Measurements from ENCODE around the gene PRR23C. TPM values are rescaled to one million over a fixed set of nuclear protein-coding genes. Genes with fewer than 3 reads are reported as not detected.

PRR23C gene
- polyA plus RNA-seq, 2 of the 4 experiments (the other 2 are of a cell fraction): not detected

- no peak for DNase-seq (ENCODE audit: low read depth in 1 of 2, low spot score in 1 of 2)
- no peak overlapping the region for H3K4me2 ChIP-seq
- ChIA-PET CTCF (no interaction called here), POLR2A (no interaction called here)
- no peak for ATAC-seq
- no peak overlapping the region for H3K4me3 ChIP-seq
- no peak for TF ChIP-seq EHMT2 (IDR thresholded peaks at IDR 0.05; ENCODE audit: low read depth)
- no peak for TF ChIP-seq ELK1 (IDR thresholded peaks at IDR 0.05; ENCODE audit: low read depth, low read length)
- TF ChIP-seq HOXA7 (CRISPR knock-in tag; IDR thresholded peaks at IDR 0.05): no peak
- no peak for TF ChIP-seq GATA3 (IDR thresholded peaks at IDR 0.05; ENCODE audit: borderline replicate concordance)
- TF ChIP-seq TP53 (CRISPR knock-in tag; IDR thresholded peaks at IDR 0.05): no peak
- TF ChIP-seq HDAC2 (IDR thresholded peaks at IDR 0.05): no peak
- TF ChIP-seq CBX8 (IDR thresholded peaks at IDR 0.05): no peak
- no peak for TF ChIP-seq RCOR1 (IDR thresholded peaks at IDR 0.05; ENCODE audit: low read depth, low read length)
- TF ChIP-seq PBX3 (IDR thresholded peaks at IDR 0.05): no peak
- no peak for TF ChIP-seq ZSCAN20 (CRISPR knock-in tag; IDR thresholded peaks at IDR 0.05)
- TF ChIP-seq EP300 (IDR thresholded peaks at IDR 0.05): no peak
- no peak overlapping the region for H3K27ac ChIP-seq
- no peaks in the 10 kb centered on the region for H3K4me1 ChIP-seq
- FAIRE-seq: no peak
- WGBS (ENCODE audit: missing lambda C conversion rate): 92% methylated on average over 33 of the region's 45 CpGs
- H3K9me3 ChIP-seq: no peaks in the 10 kb centered on the region
Observed at GRCh38 chr3:139005356-139005993, 39.2 kb downstream of the PRR23C start.

- H3K4me2 ChIP-seq: no peak overlapping the region
- FAIRE-seq: no peak
- ChIA-PET POLR2A (no interaction called here), CTCF (no interaction called here)
- H3K4me1 ChIP-seq: no peaks in the 10 kb centered on the region
- no peaks in the 10 kb centered on the region for H3K9me3 ChIP-seq
- TF ChIP-seq MAFK (IDR thresholded peaks at IDR 0.05; ENCODE audit: partially characterized antibody) (peak; percentile 71), HEYL (CRISPR knock-in tag; IDR thresholded peaks at IDR 0.05) (no peak)
- no peak for DNase-seq (ENCODE audit: low read depth in 1 of 2, low spot score in 1 of 2)
- H3K4me3 ChIP-seq: no peak overlapping the region
- 0% methylated on average over 1 of the region's 1 CpG for WGBS (ENCODE audit: missing lambda C conversion rate)
- no peak overlapping the region for H3K27ac ChIP-seq
- no peak for ATAC-seq
Observed at GRCh38 chr3:138995706-138996105, 49.0 kb downstream of the PRR23C start.

Other genes with a start within 250 kb of the PRR23C start
- 23.3 TPM in 2 replicates for gene PIK3CB, start 210.0 kb downstream of the PRR23C start, polyA plus RNA-seq (2011; rRNA removed)
- gene PIK3CB, start 210.0 kb downstream of the PRR23C start, polyA plus RNA-seq (2017; fragmentation: RNase III; extraction: RNeasy Plus Mini Kit Qiagen cat#74134 plus additional on column Dnase treatment): 20.7 to 22.0 TPM (median 21.1 TPM) in 3 replicates
- gene FOXL2, start 97.8 kb downstream of the PRR23C start, polyA plus RNA-seq (2011; rRNA removed): 0.90 and 1.2 TPM in 2 replicates
- 2.7 to 3.6 TPM (median 3.1 TPM) in 3 replicates for gene FOXL2, start 97.8 kb downstream of the PRR23C start, polyA plus RNA-seq (2017; fragmentation: RNase III; extraction: RNeasy Plus Mini Kit Qiagen cat#74134 plus additional on column Dnase treatment)
- 2.2 and 2.3 TPM in 2 replicates for gene FOXL2NB, start 97.7 kb downstream of the PRR23C start, polyA plus RNA-seq (2011; rRNA removed)
- gene FOXL2NB, start 97.7 kb downstream of the PRR23C start, polyA plus RNA-seq (2017; fragmentation: RNase III; extraction: RNeasy Plus Mini Kit Qiagen cat#74134 plus additional on column Dnase treatment): 2.6 to 3.5 TPM (median 3.2 TPM) in 3 replicates
- gene PRR23A, start 38.6 kb downstream of the PRR23C start, polyA plus RNA-seq (2011; rRNA removed): not detected in 2 replicates
- not detected in 3 replicates for gene PRR23A, start 38.6 kb downstream of the PRR23C start, polyA plus RNA-seq (2017; fragmentation: RNase III; extraction: RNeasy Plus Mini Kit Qiagen cat#74134 plus additional on column Dnase treatment)
- not detected in 2 replicates for gene PRR23B, start 24.0 kb downstream of the PRR23C start, polyA plus RNA-seq (2011; rRNA removed)
- gene PRR23B, start 24.0 kb downstream of the PRR23C start, polyA plus RNA-seq (2017; fragmentation: RNase III; extraction: RNeasy Plus Mini Kit Qiagen cat#74134 plus additional on column Dnase treatment): not detected in 3 replicates

Measured in A549 (cell line).